B cell (primary cell): ENCODE measurements around the gene NT5C1B. TPM values are rescaled to one million over a fixed set of nuclear protein-coding genes. Genes with fewer than 3 reads are reported as not detected.

Source experiments
- ATAC-seq: fragments of 200-7000 bp; cut with Tn5 transposase; one replicate; pipeline ENCODE4 v1.10.0; 2021; ENCODE audit warnings: low read depth, mild to moderate bottlenecking, moderate number of reproducible peaks, moderate library complexity
- CTCF ChIA-PET: fragments of 350-600 bp; sonication (Branson Sonifier 250); formaldehyde crosslinking; loops from one replicate; lab custom pipeline; 2021; ENCODE audit warnings: antibody characterized with exemption, inconsistent platforms; lab: Charles Lee
- POLR2A ChIA-PET: fragments of 350-600 bp; sonication (Branson Sonifier 250); formaldehyde crosslinking; loops from one replicate; lab custom pipeline; 2021; ENCODE audit warnings: antibody characterized with exemption; lab: Charles Lee
- DNase-seq: peaks from one replicate; pipeline ENCODE4 v3.0.0; 2013
- H2AFZ ChIP-seq: 2 replicates; pipeline ENCODE4 v1.6.1; 2012; ENCODE audit warnings: mild to moderate bottlenecking, low read depth, low read length; ENCODE audit not compliant: insufficient read depth, poor library complexity, severe bottlenecking
- H3K27ac ChIP-seq, 2 donors: 1 replicate in 1 of 2; 2 replicates in 1 of 2; pipeline ENCODE4 v1.5.1; 2012 to 2013; ENCODE audit warnings: low read length in 2 of 2, mild to moderate bottlenecking in 2 of 2, moderate library complexity in 1 of 2
- H3K27me3 ChIP-seq, 4 experiments: fragments of 200-600 bp in 1 of 4; sonication (generic) in 1 of 4; replicated peaks in 1 of 4; 1 replicate in 2 of 4; 2 replicates in 2 of 4; pipeline versions ENCODE4 v1.6.1 to v1.7.0; 2013 to 2016; ENCODE audit warnings: low read length in 3 of 4, mild to moderate bottlenecking in 2 of 4, mixed read lengths in 1 of 4, moderate library complexity in 1 of 4; ENCODE audit not compliant: insufficient read depth in 4 of 4, control insufficient read depth in 3 of 4; ENCODE audit errors: control extremely low read depth in 1 of 4
- H3K36me3 ChIP-seq, 2 experiments: replicated peaks in 1 of 2; 1 replicate in 1 of 2; 2 replicates in 1 of 2; pipeline versions ENCODE4 v1.6.1 to v1.7.1; 2013; ENCODE audit warnings: low read length in 1 of 2; ENCODE audit not compliant: insufficient read depth in 2 of 2, control insufficient read depth in 1 of 2; ENCODE audit errors: control extremely low read depth in 1 of 2, extremely low read depth in 1 of 2
- H3K4me1 ChIP-seq, 2 donors: fragments of 200-600 bp in 1 of 2; sonication (generic) in 1 of 2; 1 replicate in 1 of 2; 2 replicates in 1 of 2; pipeline versions ENCODE4 v1.5.1 to v1.6.1; 2013 to 2017; ENCODE audit warnings: low read length in 2 of 2; ENCODE audit not compliant: control insufficient read depth in 2 of 2, insufficient read depth in 2 of 2
- H3K4me2 ChIP-seq: replicated peaks from 2 replicates; pipeline ENCODE3; 2012; ENCODE audit warnings: mild to moderate bottlenecking, low read depth, low read length; ENCODE audit not compliant: poor library complexity, severe bottlenecking
- H3K4me3 ChIP-seq, 5 experiments: fragments of 200-600 bp in 1 of 5; sonication (generic) in 1 of 5; 1 replicate in 3 of 5; 2 replicates in 2 of 5; pipeline versions ENCODE4 v1.5.1 to v1.7.0; 2011 to 2016; ENCODE audit warnings: low read length in 4 of 5, mild to moderate bottlenecking in 4 of 5, low read depth in 2 of 5, control low read depth in 1 of 5, moderate library complexity in 1 of 5; ENCODE audit not compliant: insufficient read depth in 1 of 5; ENCODE audit errors: control extremely low read depth in 1 of 5, extremely low read depth in 1 of 5
- H3K79me2 ChIP-seq: fragments of 200-600 bp; sonication (generic); one replicate; pipeline ENCODE4 v1.6.0; 2016; ENCODE audit warnings: low read length; ENCODE audit not compliant: control insufficient read depth, insufficient read depth
- H3K9ac ChIP-seq: fragments of 200-600 bp; sonication (generic); 2 replicates; pipeline ENCODE4 v1.6.1; 2017; ENCODE audit warnings: mild to moderate bottlenecking, low read length, moderate library complexity
- H3K9me3 ChIP-seq, 3 donors: one replicate each; pipeline versions ENCODE4 v1.6.1 to v1.7.1; 2013; ENCODE audit warnings: low read length in 2 of 3; ENCODE audit not compliant: control insufficient read depth in 2 of 3, insufficient read depth in 1 of 3; ENCODE audit errors: control extremely low read depth in 1 of 3
- H4K20me1 ChIP-seq: 2 replicates; pipeline ENCODE4 v1.6.0; 2012; ENCODE audit warnings: mild to moderate bottlenecking, low read length; ENCODE audit not compliant: insufficient read depth, control insufficient read depth, poor library complexity, severe bottlenecking
- H3K27ac Mint-ChIP-seq: one replicate; pipeline ENCODE4 v1.8.0; 2021; ENCODE audit warnings: mixed read lengths
- H3K27me3 Mint-ChIP-seq: one replicate; pipeline ENCODE4 v1.8.0; 2021; ENCODE audit warnings: mixed read lengths
- H3K4me1 Mint-ChIP-seq: one replicate; pipeline ENCODE4 v1.8.0; 2021; ENCODE audit warnings: mixed read lengths
- H3K4me3 Mint-ChIP-seq: one replicate; pipeline ENCODE4 v1.8.0; 2021; ENCODE audit warnings: mixed read lengths
- H3K9me3 Mint-ChIP-seq: one replicate; pipeline ENCODE4 v1.8.0; 2022; ENCODE audit warnings: mixed read lengths; ENCODE audit not compliant: insufficient read depth
- EZH2 ChIP-seq: IDR thresholded peaks from 2 replicates; pipeline ENCODE4 v1.6.1; 2012; ENCODE audit warnings: borderline replicate concordance, low read depth, mild to moderate bottlenecking, moderate library complexity, low read length; ENCODE audit not compliant: insufficient read depth, poor library complexity, severe bottlenecking
- WGBS: methylation state at CpG from one replicate; pipeline ENCODE4 v1.1.5; 2013; ENCODE audit warnings: missing lambda C conversion rate; ENCODE audit not compliant: insufficient coverage; 5-methylcytosine and 5-hydroxymethylcytosine counted together
- intact Hi-C: fragments of 100-400 bp; cut with micrococcal nuclease; formaldehyde crosslinking; loops from one replicate; pipeline ENCODE4 v1.10.0; 2022
- polyA plus RNA-seq: library from polyadenylated mRNA; depleted of rRNA; stranded (reverse); fragments of >200 nt; gene quantifications from 2 replicates; pipeline ENCODE4 v1.2.3, GENCODE V29; 2012
- total RNA-seq, 2 donors: library from RNA; stranded (reverse); fragments of 120-200 nt in 1 of 2; gene quantifications; 1 replicate in 1 of 2; 2 replicates in 1 of 2; pipeline versions ENCODE4 v1.2.3 to v1.2.4, GENCODE V29; 2013 to 2022
- TF ChIP-seq, protein P1 (sequence below): fragments of 200-600 bp; IDR thresholded peaks from one replicate; pipeline ENCODE4 v1.8.0; 2022; ENCODE audit warnings: antibody characterized with exemption, mild to moderate bottlenecking

The NT5C1B gene
- total and polyA plus RNA-seq, 2 donors (not counting 1 experiment from before 2014, with no cell fraction given), result not detected

DNA sequence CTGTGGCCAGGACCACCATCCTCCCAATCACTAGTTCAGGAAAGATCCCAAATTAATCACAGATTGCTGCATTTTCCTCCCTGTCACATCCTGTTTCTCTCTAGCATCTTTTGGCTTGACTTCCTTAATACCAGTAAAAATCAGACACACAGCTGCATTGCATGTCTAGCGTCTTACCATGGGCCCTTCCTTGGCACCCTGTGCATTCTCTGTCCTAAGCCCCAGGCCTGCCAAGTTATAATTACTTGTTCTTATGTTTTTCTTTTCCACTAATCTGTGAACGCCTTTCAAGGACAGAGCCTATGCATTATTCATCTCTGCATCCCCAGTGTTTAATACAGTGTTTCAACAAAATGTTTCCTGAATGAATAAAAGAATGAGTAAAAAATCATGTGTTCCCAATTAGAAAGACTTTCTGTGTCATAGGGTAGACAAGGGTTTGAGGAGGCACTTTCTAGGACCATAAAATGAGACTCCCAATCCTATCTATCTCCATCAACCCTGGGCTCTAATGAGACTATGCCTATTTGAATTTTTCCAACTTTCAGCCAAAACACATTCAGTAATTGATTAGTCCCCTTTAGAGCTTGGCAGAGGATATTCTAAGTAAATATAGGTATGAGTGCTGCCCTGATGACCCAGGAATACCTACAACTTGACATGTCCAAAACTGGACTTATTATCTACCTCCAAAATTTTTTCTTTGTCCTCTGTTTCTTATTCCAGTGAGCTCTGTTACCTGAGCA is 10.3 kb upstream of the NT5C1B start:
- H3K4me1 Mint-ChIP-seq, result peaks cover 4% of the 10 kb centered on the region

More for the DNA sequence above, 10.3 kb upstream of the NT5C1B start:
- ATAC-seq, result no peak
- H3K9me3 Mint-ChIP-seq, result peaks cover 4% of the 10 kb centered on the region
- H3K27me3 ChIP-seq, result no peaks in the 10 kb centered on the region
- H3K4me3 Mint-ChIP-seq, result no peak overlapping the region
- peaks cover 0 to 4% (median 2%) of the 10 kb centered on the region in 3 donors for H3K9me3 ChIP-seq
- H3K4me3 ChIP-seq, result no peak overlapping the region
- no peak overlapping the region for H3K4me2 ChIP-seq
- DNase-seq, result no peak
- whole genome bisulfite sequencing, result 50% methylated on average over 1 of the region's 2 CpGs
- no peak overlapping the region for H2AFZ ChIP-seq
- no peaks in the 10 kb centered on the region for H3K27me3 Mint-ChIP-seq
- no peaks in the 10 kb centered on the region for H3K79me2 ChIP-seq
- no peak overlapping the region for H3K27ac Mint-ChIP-seq
- no peak overlapping the region for H3K27ac ChIP-seq
- no peaks in the 10 kb centered on the region for H4K20me1 ChIP-seq
- H3K9ac ChIP-seq, result no peak overlapping the region
- ChIA-PET POLR2A (no interaction called here), CTCF (interaction anchor here (0.5 kb wide), 1 partner anchor 1865 kb away, joined by 4 read pairs; no protein-coding TSS in a partner anchor)
- intact Hi-C loops, result no loop called here
- H3K4me1 ChIP-seq, result peaks cover 5 to 20% of the 10 kb centered on the region in 2 donors
- TF ChIP-seq EZH2, result no peak
- TF ChIP-seq, protein P1, sequence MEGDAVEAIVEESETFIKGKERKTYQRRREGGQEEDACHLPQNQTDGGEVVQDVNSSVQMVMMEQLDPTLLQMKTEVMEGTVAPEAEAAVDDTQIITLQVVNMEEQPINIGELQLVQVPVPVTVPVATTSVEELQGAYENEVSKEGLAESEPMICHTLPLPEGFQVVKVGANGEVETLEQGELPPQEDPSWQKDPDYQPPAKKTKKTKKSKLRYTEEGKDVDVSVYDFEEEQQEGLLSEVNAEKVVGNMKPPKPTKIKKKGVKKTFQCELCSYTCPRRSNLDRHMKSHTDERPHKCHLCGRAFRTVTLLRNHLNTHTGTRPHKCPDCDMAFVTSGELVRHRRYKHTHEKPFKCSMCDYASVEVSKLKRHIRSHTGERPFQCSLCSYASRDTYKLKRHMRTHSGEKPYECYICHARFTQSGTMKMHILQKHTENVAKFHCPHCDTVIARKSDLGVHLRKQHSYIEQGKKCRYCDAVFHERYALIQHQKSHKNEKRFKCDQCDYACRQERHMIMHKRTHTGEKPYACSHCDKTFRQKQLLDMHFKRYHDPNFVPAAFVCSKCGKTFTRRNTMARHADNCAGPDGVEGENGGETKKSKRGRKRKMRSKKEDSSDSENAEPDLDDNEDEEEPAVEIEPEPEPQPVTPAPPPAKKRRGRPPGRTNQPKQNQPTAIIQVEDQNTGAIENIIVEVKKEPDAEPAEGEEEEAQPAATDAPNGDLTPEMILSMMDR, result no peak
- no peaks in the 10 kb centered on the region for H3K36me3 ChIP-seq
